KMS-11 (cell line): Measurements from ENCODE around the gene NGEF.

Experiments used
- H2AFZ ChIP-seq: fragments of 200-600 bp; sonication (generic); 2 replicates; pipeline ENCODE4 v1.6.1; 2016; ENCODE audit warnings: antibody characterized with exemption, mixed run types, low read depth
- H3K27ac ChIP-seq: fragments of 200-600 bp; sonication (generic); 2 replicates; pipeline ENCODE4 v1.6.1; 2016; ENCODE audit warnings: mild to moderate bottlenecking, mixed run types
- H3K27me3 ChIP-seq: fragments of 200-600 bp; sonication (generic); 2 replicates; pipeline ENCODE4 v1.6.1; 2017; ENCODE audit warnings: mild to moderate bottlenecking, low read depth, mixed run types, moderate library complexity; ENCODE audit not compliant: insufficient read depth
- H3K36me3 ChIP-seq: fragments of 200-600 bp; sonication (generic); 2 replicates; pipeline ENCODE4 v1.6.1; 2017; ENCODE audit warnings: mild to moderate bottlenecking, mixed run types; ENCODE audit not compliant: insufficient read depth
- H3K4me1 ChIP-seq: fragments of 200-600 bp; sonication (generic); 2 replicates; pipeline ENCODE4 v1.6.1; 2016; ENCODE audit warnings: mild to moderate bottlenecking, low read depth, mixed run types; ENCODE audit not compliant: poor library complexity, severe bottlenecking
- H3K4me2 ChIP-seq: fragments of 200-600 bp; sonication (generic); 2 replicates; pipeline ENCODE4 v1.7.0; 2016; ENCODE audit warnings: mild to moderate bottlenecking, mixed run types
- H3K4me3 ChIP-seq: fragments of 200-600 bp; sonication (generic); IDR thresholded peaks from 2 replicates; pipeline ENCODE4 v1.6.1; 2017; ENCODE audit warnings: low read depth, low read length, mixed read lengths; ENCODE audit not compliant: insufficient read depth
- H3K79me2 ChIP-seq: fragments of 200-600 bp; sonication (generic); 2 replicates; pipeline ENCODE4 v1.6.1; 2016; ENCODE audit warnings: low read depth, mixed run types; ENCODE audit not compliant: insufficient read depth
- H3K9ac ChIP-seq: fragments of 200-600 bp; sonication (generic); 2 replicates; pipeline ENCODE4 v1.6.1; 2016; ENCODE audit warnings: mild to moderate bottlenecking, mixed run types
- H4K20me1 ChIP-seq: fragments of 200-600 bp; sonication (generic); 2 replicates; pipeline ENCODE4 v1.6.1; 2016; ENCODE audit warnings: mild to moderate bottlenecking, mixed run types; ENCODE audit not compliant: insufficient read depth
- TF ChIP-seq, protein P1 (sequence below): fragments of 200-600 bp; sonication (generic); conservative IDR thresholded peaks from 2 replicates; pipeline ENCODE4 v1.6.1; 2017; ENCODE audit warnings: low read depth, mild to moderate bottlenecking, antibody characterized with exemption, low read length, moderate library complexity, mixed read lengths

The NGEF gene

DNA sequence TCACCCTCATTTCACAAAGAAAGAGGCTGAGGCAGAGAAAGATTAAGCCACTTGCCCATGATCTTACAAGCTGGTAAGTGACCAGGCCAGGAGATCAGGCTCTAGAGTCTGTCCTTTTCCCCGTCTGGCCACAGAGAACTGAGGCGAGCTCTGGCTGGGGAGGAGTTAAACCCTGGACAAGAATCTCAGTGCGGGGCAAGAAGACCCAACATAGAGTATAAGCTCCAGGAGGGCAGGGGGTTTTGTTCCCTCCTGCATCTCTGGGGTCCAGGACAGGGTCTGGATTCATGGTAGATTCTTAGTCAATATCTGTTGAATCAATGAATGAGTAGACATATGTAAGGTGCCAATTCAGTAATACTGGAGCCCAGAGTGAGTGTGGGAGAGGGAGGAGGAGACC, 34.1 kb upstream of the NGEF start:
- no peaks in the 10 kb centered on the region for H3K27me3 ChIP-seq
- H3K79me2 ChIP-seq = no peaks in the 10 kb centered on the region
- H3K4me1 ChIP-seq = no peaks in the 10 kb centered on the region
- H3K27ac ChIP-seq = no peak overlapping the region
- H3K36me3 ChIP-seq = no peaks in the 10 kb centered on the region
- H3K9ac ChIP-seq = no peak overlapping the region
- H3K4me3 ChIP-seq = no peak overlapping the region
- no peak overlapping the region for H2AFZ ChIP-seq
- TF ChIP-seq, protein P1, sequence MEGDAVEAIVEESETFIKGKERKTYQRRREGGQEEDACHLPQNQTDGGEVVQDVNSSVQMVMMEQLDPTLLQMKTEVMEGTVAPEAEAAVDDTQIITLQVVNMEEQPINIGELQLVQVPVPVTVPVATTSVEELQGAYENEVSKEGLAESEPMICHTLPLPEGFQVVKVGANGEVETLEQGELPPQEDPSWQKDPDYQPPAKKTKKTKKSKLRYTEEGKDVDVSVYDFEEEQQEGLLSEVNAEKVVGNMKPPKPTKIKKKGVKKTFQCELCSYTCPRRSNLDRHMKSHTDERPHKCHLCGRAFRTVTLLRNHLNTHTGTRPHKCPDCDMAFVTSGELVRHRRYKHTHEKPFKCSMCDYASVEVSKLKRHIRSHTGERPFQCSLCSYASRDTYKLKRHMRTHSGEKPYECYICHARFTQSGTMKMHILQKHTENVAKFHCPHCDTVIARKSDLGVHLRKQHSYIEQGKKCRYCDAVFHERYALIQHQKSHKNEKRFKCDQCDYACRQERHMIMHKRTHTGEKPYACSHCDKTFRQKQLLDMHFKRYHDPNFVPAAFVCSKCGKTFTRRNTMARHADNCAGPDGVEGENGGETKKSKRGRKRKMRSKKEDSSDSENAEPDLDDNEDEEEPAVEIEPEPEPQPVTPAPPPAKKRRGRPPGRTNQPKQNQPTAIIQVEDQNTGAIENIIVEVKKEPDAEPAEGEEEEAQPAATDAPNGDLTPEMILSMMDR = no peak
- H3K4me2 ChIP-seq = no peak overlapping the region
- H4K20me1 ChIP-seq = no peaks in the 10 kb centered on the region

DNA sequence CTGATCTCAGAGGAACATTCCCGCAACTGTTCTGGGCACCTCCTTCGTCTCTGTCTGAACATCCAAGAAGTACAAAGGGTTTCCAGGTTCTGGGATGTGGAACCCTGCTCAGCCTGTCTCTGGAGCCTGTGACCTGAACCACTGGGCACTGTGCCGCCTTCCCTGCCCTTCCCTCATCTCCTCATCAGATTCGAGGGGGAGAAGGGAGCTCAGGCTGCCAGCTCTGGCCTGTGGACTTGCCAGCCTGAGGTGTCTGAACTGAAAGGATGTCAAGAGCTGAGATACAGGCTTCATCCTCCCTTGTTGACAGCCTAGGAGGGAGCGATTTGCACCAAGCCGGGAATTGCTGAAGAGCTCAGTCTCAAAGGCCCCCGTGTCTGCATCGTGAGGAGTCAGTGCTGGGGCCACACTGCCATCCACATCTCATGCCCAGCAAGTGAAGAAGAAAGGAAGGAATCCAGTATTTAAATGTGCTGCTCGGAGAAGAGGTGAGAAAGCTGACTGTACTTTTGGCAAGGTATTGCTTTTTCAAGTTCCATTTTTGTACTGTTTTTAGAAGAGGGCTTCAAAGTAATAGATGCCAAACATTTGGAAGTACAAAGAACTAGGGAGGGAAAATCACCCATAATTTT, 32.0 kb upstream of the NGEF start:
- Histone ChIP-seq H3K4me3 (no peak overlapping the region), H3K79me2 (no peaks in the 10 kb centered on the region), H3K4me1 (no peaks in the 10 kb centered on the region), H2AFZ (no peak overlapping the region), H3K9ac (no peak overlapping the region), H3K27ac (no peak overlapping the region), H3K36me3 (no peaks in the 10 kb centered on the region), H3K4me2 (no peak overlapping the region), H4K20me1 (no peaks in the 10 kb centered on the region), H3K27me3 (no peaks in the 10 kb centered on the region)
- TF ChIP-seq, protein P1 = no peak

DNA sequence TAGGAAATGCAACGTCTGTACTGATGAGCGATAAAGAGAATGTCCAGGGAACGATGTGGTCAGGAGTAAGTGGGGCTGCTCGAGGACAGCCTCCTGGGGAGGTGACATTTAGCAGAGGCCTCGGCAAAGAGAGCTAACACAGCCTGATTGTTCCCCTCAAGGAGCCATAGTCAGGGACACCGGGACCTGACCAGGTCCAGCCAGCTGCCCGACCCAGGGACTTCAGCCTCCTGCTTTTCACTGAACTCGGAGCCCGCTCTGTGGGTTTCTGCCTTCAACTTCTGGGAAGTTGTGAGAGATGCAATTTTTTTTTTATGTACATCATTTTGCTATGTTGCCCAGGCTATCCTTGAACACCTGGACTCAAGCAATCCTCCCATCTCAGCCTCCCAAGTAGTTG, 29.5 kb upstream of the NGEF start:
- Histone ChIP-seq H3K9ac (no peak overlapping the region), H3K4me3 (no peak overlapping the region), H3K79me2 (no peaks in the 10 kb centered on the region), H3K36me3 (no peaks in the 10 kb centered on the region), H2AFZ (no peak overlapping the region), H3K4me1 (no peaks in the 10 kb centered on the region), H3K27me3 (no peaks in the 10 kb centered on the region), H4K20me1 (no peaks in the 10 kb centered on the region), H3K4me2 (no peak overlapping the region), H3K27ac (no peak overlapping the region)
- TF ChIP-seq, protein P1 = no peak

DNA sequence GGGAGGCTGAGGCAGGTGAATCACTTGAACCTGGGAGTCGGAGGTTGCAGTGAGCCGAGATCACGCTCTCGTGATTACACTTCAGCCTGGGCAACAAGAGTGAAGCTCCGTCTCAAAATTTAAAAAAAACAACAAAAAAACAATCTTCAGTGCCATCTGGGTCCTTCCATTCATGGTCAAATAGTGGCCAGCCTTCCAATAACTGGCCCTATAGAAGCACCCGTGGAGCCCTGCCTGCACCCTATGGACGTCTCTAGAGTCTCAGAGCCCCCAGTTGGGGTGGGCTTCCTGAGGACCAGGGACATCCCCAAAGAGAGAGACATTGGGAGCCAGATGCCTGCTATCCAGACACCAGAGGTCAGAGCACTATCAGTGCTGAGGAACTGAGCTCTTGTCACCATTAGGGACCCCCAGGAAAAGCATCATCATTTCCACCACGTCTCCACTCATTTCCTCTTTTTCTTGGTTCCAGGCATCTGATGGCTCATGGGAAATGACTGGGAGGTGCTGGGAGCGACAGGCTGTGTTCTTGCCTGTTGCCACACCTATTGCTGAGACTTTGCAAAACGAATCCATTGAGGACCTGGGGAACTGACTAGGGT, 28.8 kb upstream of the NGEF start:
- TF ChIP-seq, protein P1 = no peak
- H4K20me1 ChIP-seq = no peaks in the 10 kb centered on the region
- no peak overlapping the region for H3K4me2 ChIP-seq
- H3K9ac ChIP-seq = no peak overlapping the region
- no peaks in the 10 kb centered on the region for H3K79me2 ChIP-seq
- H2AFZ ChIP-seq = no peak overlapping the region
- no peaks in the 10 kb centered on the region for H3K36me3 ChIP-seq
- no peaks in the 10 kb centered on the region for H3K4me1 ChIP-seq
- H3K4me3 ChIP-seq = no peak overlapping the region
- no peak overlapping the region for H3K27ac ChIP-seq
- H3K27me3 ChIP-seq = no peaks in the 10 kb centered on the region
